Ishikawa (cell line): ENCODE data around the gene DNAI4.

Experiments used
- CEBPB ChIP-seq: IDR thresholded peaks from 2 replicates; pipeline ENCODE4 v1.6.1; 2012
- CREB1 ChIP-seq: IDR thresholded peaks from 2 replicates; pipeline ENCODE4 v1.6.1; 2012; ENCODE audit warnings: low read depth
- EGR1 ChIP-seq: IDR thresholded peaks from 2 replicates; pipeline ENCODE4 v1.6.1; 2012
- EP300 ChIP-seq: IDR thresholded peaks from 2 replicates; pipeline ENCODE4 v1.6.1; 2012; ENCODE audit warnings: borderline replicate concordance
- FOXM1 ChIP-seq: IDR thresholded peaks from 2 replicates; pipeline ENCODE4 v1.6.1; 2012; ENCODE audit warnings: low read depth, borderline replicate concordance
- NFIC ChIP-seq: IDR thresholded peaks from 2 replicates; pipeline ENCODE4 v1.6.1; 2012
- RAD21 ChIP-seq: IDR thresholded peaks from 2 replicates; pipeline ENCODE4 v1.6.1; 2012; ENCODE audit warnings: low read depth
- TAF1 ChIP-seq: IDR thresholded peaks from 2 replicates; pipeline ENCODE4 v1.6.1; 2012; ENCODE audit warnings: low read depth, mild to moderate bottlenecking
- TCF12 ChIP-seq: IDR thresholded peaks from 2 replicates; pipeline ENCODE4 v1.6.1; 2012; ENCODE audit warnings: low read depth
- TEAD4 ChIP-seq: IDR thresholded peaks from 2 replicates; pipeline ENCODE4 v1.6.1; 2012
- USF1 ChIP-seq: IDR thresholded peaks from 2 replicates; pipeline ENCODE4 v1.6.1; 2012
- YY1 ChIP-seq: IDR thresholded peaks from 2 replicates; pipeline ENCODE4 v1.6.1; 2012; ENCODE audit warnings: low read depth
- ZBTB7A ChIP-seq: IDR thresholded peaks from 2 replicates; pipeline ENCODE4 v1.6.1; 2012; ENCODE audit warnings: low read depth
- TF ChIP-seq, protein P1 (sequence below): IDR thresholded peaks from 2 replicates; pipeline ENCODE4 v1.6.1; 2012; ENCODE audit warnings: low read depth, mild to moderate bottlenecking
- TF ChIP-seq, protein P2 (sequence below): IDR thresholded peaks from 2 replicates; pipeline ENCODE4 v1.6.1; 2012

The DNAI4 gene

DNA sequence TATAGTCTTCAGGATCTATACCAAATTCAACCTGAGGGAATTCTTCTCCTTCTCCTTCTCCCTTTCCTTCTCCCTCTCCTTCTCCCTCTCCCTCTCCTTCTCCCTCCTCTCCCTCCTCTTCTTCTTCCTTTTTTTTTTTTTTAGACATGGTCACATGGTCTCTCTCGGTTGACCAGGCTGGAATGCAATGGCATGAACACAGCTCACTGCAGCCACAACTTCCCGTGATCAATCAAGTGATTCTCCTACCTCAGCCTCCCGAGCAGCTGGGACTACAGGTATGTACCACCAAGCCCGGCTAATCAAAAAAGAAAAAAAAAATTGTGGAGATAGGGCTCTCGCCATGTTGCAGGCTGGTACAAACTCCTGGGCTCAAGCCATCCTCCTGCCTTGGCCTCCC is 51.5 kb downstream of the DNAI4 start:
- TF ChIP-seq FOXM1 (no peak), TCF12 (no peak), RAD21 (no peak), EGR1 (no peak), USF1 (peak; percentile 40; the same call in 1 of the 2 replicates)

DNA sequence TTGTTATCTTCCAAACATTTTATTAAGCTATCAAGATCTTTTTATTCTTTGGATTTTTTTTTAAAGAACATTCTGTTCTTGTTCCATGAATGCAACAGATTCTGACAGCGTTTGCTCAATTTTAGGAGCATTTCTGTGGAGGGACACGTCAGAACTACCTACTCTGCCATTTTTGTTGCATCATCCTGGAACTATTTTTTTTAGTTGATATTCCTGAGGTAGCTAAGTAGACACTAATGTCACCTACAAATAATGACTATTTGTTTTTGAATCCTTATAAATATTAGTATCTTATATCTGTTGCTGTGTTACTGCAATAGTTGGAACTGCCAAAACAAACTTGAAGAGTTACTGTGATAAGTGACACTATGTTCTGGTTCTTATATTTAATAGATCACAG is 57.2 kb downstream of the DNAI4 start:
- no peak for TF ChIP-seq ZBTB7A
- TF ChIP-seq USF1: no peak

DNA sequence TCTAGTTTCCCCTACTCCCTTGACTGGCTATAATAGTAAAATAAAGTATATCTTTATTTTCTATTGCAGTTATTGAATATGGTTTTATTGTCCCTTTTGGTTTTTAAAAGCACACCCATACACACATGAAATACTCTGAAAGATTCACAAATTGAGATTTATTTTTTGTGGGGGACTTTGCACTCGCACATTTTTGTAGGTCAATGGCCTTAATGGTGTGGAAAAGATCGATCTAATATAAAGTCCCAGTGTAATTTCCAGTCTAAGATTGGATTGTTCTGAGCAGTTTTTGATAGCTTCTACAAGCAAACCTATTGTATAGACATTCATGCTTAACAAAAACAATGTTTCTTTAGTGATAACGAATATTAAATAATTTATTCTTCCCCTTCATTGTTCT is 64.1 kb downstream of the DNAI4 start:
- TF ChIP-seq, protein P1, sequence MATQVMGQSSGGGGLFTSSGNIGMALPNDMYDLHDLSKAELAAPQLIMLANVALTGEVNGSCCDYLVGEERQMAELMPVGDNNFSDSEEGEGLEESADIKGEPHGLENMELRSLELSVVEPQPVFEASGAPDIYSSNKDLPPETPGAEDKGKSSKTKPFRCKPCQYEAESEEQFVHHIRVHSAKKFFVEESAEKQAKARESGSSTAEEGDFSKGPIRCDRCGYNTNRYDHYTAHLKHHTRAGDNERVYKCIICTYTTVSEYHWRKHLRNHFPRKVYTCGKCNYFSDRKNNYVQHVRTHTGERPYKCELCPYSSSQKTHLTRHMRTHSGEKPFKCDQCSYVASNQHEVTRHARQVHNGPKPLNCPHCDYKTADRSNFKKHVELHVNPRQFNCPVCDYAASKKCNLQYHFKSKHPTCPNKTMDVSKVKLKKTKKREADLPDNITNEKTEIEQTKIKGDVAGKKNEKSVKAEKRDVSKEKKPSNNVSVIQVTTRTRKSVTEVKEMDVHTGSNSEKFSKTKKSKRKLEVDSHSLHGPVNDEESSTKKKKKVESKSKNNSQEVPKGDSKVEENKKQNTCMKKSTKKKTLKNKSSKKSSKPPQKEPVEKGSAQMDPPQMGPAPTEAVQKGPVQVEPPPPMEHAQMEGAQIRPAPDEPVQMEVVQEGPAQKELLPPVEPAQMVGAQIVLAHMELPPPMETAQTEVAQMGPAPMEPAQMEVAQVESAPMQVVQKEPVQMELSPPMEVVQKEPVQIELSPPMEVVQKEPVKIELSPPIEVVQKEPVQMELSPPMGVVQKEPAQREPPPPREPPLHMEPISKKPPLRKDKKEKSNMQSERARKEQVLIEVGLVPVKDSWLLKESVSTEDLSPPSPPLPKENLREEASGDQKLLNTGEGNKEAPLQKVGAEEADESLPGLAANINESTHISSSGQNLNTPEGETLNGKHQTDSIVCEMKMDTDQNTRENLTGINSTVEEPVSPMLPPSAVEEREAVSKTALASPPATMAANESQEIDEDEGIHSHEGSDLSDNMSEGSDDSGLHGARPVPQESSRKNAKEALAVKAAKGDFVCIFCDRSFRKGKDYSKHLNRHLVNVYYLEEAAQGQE: no peak
- no peak for TF ChIP-seq TAF1
- TF ChIP-seq USF1: no peak
- TF ChIP-seq, protein P2, sequence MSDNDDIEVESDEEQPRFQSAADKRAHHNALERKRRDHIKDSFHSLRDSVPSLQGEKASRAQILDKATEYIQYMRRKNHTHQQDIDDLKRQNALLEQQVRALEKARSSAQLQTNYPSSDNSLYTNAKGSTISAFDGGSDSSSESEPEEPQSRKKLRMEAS: no peak
- no peak for TF ChIP-seq EGR1

GRCh38 chr1:66853379-66853778 is 71.3 kb downstream of the DNAI4 start:
- TF ChIP-seq USF1: no peak
- TF ChIP-seq, protein P2: no peak
- no peak for TF ChIP-seq NFIC
- TF ChIP-seq ZBTB7A: no peak
- TF ChIP-seq YY1: no peak
- no peak for TF ChIP-seq CREB1
- TF ChIP-seq EGR1: no peak

GRCh38 chr1:66852870-66853269 is 71.8 kb downstream of the DNAI4 start:
- no peak for TF ChIP-seq NFIC
- TF ChIP-seq FOXM1: no peak
- no peak for TF ChIP-seq TEAD4
- no peak for TF ChIP-seq TAF1
- no peak for TF ChIP-seq CEBPB
- no peak for TF ChIP-seq YY1
- no peak for TF ChIP-seq RAD21
- TF ChIP-seq, protein P2: no peak

GRCh38 chr1:66850989-66851388 is 73.7 kb downstream of the DNAI4 start:
- TF ChIP-seq RAD21: no peak
- TF ChIP-seq YY1: no peak
- TF ChIP-seq USF1: no peak
- no peak for TF ChIP-seq NFIC
- no peak for TF ChIP-seq ZBTB7A
- TF ChIP-seq FOXM1: no peak
- no peak for TF ChIP-seq EP300
- TF ChIP-seq EGR1: no peak
- TF ChIP-seq TCF12: no peak
- TF ChIP-seq, protein P1: no peak
- TF ChIP-seq TAF1: no peak
- TF ChIP-seq, protein P2: no peak
- no peak for TF ChIP-seq CREB1
